Right lobe of liver (tissue), 6 donors: ENCODE results near the gene CFAP92. TPM values are rescaled to one million over a fixed set of nuclear protein-coding genes. Genes with fewer than 3 reads are reported as not detected.

Experiments
- ATAC-seq, 4 donors: fragments of 200-7000 bp; cut with Tn5 transposase; one replicate each; pipeline ENCODE4 v1.9.1; 2020; ENCODE audit warnings: mild to moderate bottlenecking in 4 of 4, moderate library complexity in 4 of 4
- DNase-seq, 3 donors: peaks; one replicate each; pipeline ENCODE4 v3.0.0-alpha.2; 2020
- H3K27ac ChIP-seq, 3 donors: fragments of 200-600 bp; one replicate each; pipeline ENCODE4 v1.8.0; 2022
- H3K27me3 ChIP-seq, 2 donors: fragments of 200-600 bp; one replicate each; pipeline ENCODE4 v1.8.0; 2022
- H3K36me3 ChIP-seq, 4 donors: fragments of 200-600 bp; sonication (generic) in 1 of 4; one replicate each; pipeline versions ENCODE4 v1.5.1 to v1.8.0; 2017 to 2022; ENCODE audit warnings: control low read depth in 1 of 4
- H3K4me1 ChIP-seq, 4 donors: fragments of 200-600 bp; sonication (generic) in 1 of 4; one replicate each; pipeline versions ENCODE4 v1.5.1 to v1.8.0; 2017 to 2022; ENCODE audit warnings: control low read depth in 1 of 4
- H3K4me3 ChIP-seq, 3 donors: fragments of 200-600 bp; one replicate each; pipeline ENCODE4 v1.8.0; 2022
- H3K9me3 ChIP-seq, 4 donors: fragments of 200-600 bp; sonication (generic) in 1 of 4; one replicate each; pipeline versions ENCODE4 v1.5.1 to v1.8.0; 2017 to 2022; ENCODE audit warnings: control low read depth in 1 of 4
- POLR2A ChIP-seq: fragments of 450-650 bp; IDR thresholded peaks from one replicate; pipeline ENCODE4 v1.6.1; 2017; ENCODE audit warnings: antibody characterized with exemption, mild to moderate bottlenecking
- WGBS: methylation state at CpG from one replicate; pipeline ENCODE4 v1.1.6; 2018; ENCODE audit warnings: low coverage, low lambda C conversion rate; ENCODE audit not compliant: insufficient coverage; ENCODE audit errors: missing lambda C conversion rate; 5-methylcytosine and 5-hydroxymethylcytosine counted together
- intact Hi-C, 2 donors: fragments of 100-400 bp; cut with DNase I; formaldehyde crosslinking; loops; one replicate each; pipeline versions ENCODE4 v1.11.2 to v1.14.1; 2022
- total RNA-seq, 6 experiments: library from RNA; depleted of rRNA in 2 of 6; stranded (reverse); fragments of >200 nt in 2 of 6; fragmentation: NEBNext Ultra II Directional in 3 of 6; extraction: Animal tissue kit (Norgen Biotek cat#: 25700) in 3 of 6; gene quantifications; one replicate each; pipeline versions ENCODE4 v1.1.0 to v1.2.4, GENCODE V29; 2016 to 2023
- TF ChIP-seq, protein P1 (sequence below), 4 donors: fragments of 200-600 bp in 3 of 4; fragments of 450-650 bp in 1 of 4; IDR thresholded peaks; one replicate each; pipeline versions ENCODE4 v1.5.1 to v1.8.0; 2016 to 2022; ENCODE audit warnings: antibody characterized with exemption in 4 of 4, mild to moderate bottlenecking in 2 of 4
- donor health status: DM: no; HTN: yes; CAD: no.
- donor health status: DM: no; HTN: no; CAD: no.
- donor health status: DM: no; HTN: no; CAD: no.
- donor health status: DM: no; HTN: yes; CAD: no.
- donor health status: DM: no; HTN: yes; CAD: no.

Gene CFAP92
- total RNA-seq, 6 experiments from 2014 or later: 0.05 to 0.21 (median 0.08) TPM; not detected in 2

DNA sequence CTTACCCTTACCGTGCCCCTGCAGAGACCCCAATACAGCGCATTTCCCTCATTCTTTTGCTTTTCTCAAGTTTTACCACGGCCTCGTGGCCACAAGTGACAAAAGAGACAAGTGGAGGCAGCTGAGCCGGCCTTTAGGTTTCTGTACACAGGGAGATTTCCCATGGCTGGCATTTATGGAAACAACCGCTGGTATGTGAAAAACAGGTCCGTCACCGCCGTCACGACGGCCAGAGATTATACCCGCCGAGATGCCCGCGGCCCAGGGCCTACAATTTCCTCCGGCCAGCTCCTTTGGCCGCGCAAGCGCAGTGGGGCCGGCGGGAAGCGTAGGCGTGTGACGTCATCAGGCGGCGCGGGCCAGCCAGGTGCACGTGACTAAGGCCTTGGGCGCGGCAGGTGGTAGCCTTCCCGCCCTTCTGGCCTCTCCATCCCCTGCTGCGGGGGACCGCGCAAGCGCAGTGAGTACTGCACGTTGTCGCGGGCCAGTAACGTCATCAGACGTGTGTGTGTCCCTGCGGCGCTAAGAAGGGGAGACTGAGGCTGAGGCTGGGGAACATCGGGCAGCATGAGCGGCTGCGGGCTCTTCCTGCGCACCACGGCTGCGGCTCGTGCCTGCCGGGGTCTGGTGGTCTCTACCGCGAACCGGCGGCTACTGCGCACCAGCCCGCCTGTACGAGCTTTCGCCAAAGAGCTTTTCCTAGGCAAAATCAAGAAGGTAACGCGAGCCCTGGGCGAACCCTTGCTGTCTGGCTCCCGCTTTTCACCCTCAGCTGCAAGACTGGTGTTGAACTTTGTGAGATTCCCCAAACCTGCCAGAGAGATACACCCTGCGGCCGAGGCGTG lies 114.5 kb downstream of the CFAP92 start, which contains the start of gene ACAD9:
Gene ACAD9, plus strand, starts transcription at position 496 of the 845 bp plus-strand sequence. Its CDS starts 72 bp downstream, at position 568.
- intact Hi-C loops: no loop called here

DNA sequence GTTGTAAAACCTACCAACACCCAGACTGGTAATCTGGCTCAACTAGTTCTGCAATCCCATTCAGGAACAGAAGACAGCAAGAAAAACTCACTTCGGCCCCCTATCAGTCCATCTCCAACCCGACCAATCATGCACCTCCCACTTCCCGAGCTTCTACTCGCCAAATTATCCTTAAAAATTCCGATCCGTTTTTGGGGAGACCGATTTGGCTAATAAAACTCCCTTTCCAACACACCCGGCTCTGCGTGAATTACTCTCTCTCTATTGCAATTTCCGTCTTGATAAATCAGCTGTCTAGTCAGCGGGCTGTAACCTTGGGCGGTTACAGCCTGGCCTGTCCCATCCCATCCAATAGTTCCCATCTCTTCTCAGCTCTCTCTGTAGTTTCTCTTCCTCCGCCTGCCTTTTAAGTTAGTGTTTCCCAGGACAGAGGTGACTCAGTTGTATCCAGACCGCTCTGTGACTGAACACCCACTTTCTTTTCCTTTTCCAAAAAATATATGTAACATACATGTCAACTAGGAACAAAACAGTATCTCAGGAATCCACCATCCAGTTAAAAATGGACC lies 115.2 kb downstream of the CFAP92 start:
- WGBS: 2% methylated on average over 14 of the region's 14 CpGs
- peak; percentile 39 to 61 (median 57) for ATAC-seq
- Histone ChIP-seq H3K4me3 (peak overlapping the region; percentile 77 to 92 (median 88)), H3K4me1 (peaks cover 0 to 29% (median 3%) of the 10 kb centered on the region in 4 donors), H3K27ac (peak overlapping the region; percentile 72 to 92 (median 87)), H3K36me3 (no peaks in the 10 kb centered on the region), H3K27me3 (no peaks in the 10 kb centered on the region), H3K9me3 (no peaks in the 10 kb centered on the region)
- no peak for DNase-seq
- intact Hi-C loops: no loop called here
- TF ChIP-seq, protein P1, sequence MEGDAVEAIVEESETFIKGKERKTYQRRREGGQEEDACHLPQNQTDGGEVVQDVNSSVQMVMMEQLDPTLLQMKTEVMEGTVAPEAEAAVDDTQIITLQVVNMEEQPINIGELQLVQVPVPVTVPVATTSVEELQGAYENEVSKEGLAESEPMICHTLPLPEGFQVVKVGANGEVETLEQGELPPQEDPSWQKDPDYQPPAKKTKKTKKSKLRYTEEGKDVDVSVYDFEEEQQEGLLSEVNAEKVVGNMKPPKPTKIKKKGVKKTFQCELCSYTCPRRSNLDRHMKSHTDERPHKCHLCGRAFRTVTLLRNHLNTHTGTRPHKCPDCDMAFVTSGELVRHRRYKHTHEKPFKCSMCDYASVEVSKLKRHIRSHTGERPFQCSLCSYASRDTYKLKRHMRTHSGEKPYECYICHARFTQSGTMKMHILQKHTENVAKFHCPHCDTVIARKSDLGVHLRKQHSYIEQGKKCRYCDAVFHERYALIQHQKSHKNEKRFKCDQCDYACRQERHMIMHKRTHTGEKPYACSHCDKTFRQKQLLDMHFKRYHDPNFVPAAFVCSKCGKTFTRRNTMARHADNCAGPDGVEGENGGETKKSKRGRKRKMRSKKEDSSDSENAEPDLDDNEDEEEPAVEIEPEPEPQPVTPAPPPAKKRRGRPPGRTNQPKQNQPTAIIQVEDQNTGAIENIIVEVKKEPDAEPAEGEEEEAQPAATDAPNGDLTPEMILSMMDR (IDR thresholded peaks at IDR 0.05): no peak

More for the DNA sequence above, 114.5 kb downstream of the CFAP92 start, which contains the start of gene ACAD9:
- Histone ChIP-seq H3K4me1 (peaks cover 0 to 30% (median 3%) of the 10 kb centered on the region in 4 donors), H3K9me3 (no peaks in the 10 kb centered on the region), H3K27ac (peak within 1 kb of the TSS; percentile 72 to 92 (median 87)), H3K4me3 (peak within 1 kb of the TSS; percentile 77 to 92 (median 88)), H3K27me3 (no peaks in the 10 kb centered on the region), H3K36me3 (no peaks in the 10 kb centered on the region)
- ATAC-seq (peak; percentile 95 to 97 (median 96)), DNase-seq (peak; percentile 97 to 98 (median 98))
- TF ChIP-seq, protein P1 (IDR thresholded peaks at IDR 0.05): no peak
- peak; percentile 92 for TF ChIP-seq POLR2A
- under 1% methylated on average over 31 of the region's 65 CpGs for WGBS

DNA sequence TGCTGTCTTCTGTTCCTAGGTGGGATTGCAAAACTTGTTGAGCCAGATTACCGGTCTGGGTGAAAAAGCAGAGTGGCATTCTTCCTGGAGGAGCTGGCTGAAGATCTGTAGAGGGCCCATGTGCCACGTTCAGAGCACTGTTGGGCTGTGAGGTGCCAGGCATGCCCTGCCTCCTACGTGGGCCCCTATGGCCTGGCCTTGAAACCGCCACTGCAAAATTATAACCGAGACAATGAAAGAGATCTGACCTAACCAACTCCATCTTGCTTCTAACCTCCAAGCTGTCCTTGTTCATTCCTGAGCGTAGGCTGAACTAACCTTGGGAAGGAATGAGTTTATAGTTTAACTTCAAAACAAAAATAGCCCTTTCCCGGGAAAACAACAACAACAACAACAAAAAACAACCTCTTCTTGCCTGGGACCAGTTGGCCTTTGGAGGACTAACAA lies 115.8 kb downstream of the CFAP92 start:
- Histone ChIP-seq H3K4me3 (peak overlapping the region in 2 of 3 donors; percentile 77 to 88), H3K36me3 (no peaks in the 10 kb centered on the region), H3K27me3 (no peaks in the 10 kb centered on the region), H3K27ac (peak overlapping the region in 2 of 3 donors; percentile 87 to 92), H3K9me3 (no peaks in the 10 kb centered on the region), H3K4me1 (peaks cover 0 to 29% (median 3%) of the 10 kb centered on the region in 4 donors)
- TF ChIP-seq POLR2A: no peak
- TF ChIP-seq, protein P1 (IDR thresholded peaks at IDR 0.05): no peak
- intact Hi-C loops: no loop called here
- no peak for ATAC-seq
- DNase-seq: no peak
- 85% methylated on average over 2 of the region's 7 CpGs for WGBS

DNA sequence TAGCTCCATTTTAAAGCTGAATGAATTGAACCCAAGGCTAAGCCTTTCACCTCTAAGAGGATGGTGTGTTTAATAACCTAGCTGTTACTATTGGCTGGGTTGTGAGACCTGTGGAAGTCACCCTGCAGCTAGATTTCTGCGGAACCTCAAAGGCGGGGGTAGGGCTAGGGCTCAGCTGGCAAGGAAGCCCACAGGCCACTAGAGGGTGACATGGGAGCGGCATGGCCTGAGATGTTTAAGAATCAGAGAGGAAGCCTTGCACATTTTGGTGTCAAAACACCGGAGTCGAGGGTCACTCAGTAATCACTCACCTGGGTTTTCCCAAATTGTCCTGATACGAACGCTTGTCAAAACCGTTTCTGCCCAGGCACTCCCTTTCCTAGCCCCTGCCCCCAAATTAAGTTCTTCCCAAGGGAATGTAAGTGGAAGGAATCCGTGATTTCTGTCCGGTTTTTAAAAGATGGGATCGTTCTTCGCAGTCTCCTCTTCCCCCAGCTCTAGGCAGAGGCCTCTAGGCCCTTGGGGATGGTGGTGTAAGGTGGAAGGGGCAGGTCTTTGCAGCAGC lies 118.2 kb downstream of the CFAP92 start:
- no peak overlapping the region for H3K4me3 ChIP-seq
- ATAC-seq (peak; percentile 40 to 59 (median 52)), DNase-seq (peak; percentile 67 to 69 (median 68))
- no peaks in the 10 kb centered on the region for H3K36me3 ChIP-seq
- H3K4me1 ChIP-seq: peaks cover 0 to 15% (median 3%) of the 10 kb centered on the region in 4 donors
- no peak overlapping the region for H3K27ac ChIP-seq
- intact Hi-C loops: no loop called here
- TF ChIP-seq POLR2A: no peak
- TF ChIP-seq, protein P1 (IDR thresholded peaks at IDR 0.05): peak; percentile 41 to 75 (median 64)
- H3K9me3 ChIP-seq: no peaks in the 10 kb centered on the region
- H3K27me3 ChIP-seq: no peaks in the 10 kb centered on the region
- 31% methylated on average over 9 of the region's 12 CpGs for WGBS
